AG08395 (cell line): ENCODE data around the gene DPH5.

Experiments used
- DNase-seq: peaks from one replicate; pipeline ENCODE4 v3.0.0; 2012; ENCODE audit warnings: mixed read lengths, low spot score

DPH5 gene

DNA sequence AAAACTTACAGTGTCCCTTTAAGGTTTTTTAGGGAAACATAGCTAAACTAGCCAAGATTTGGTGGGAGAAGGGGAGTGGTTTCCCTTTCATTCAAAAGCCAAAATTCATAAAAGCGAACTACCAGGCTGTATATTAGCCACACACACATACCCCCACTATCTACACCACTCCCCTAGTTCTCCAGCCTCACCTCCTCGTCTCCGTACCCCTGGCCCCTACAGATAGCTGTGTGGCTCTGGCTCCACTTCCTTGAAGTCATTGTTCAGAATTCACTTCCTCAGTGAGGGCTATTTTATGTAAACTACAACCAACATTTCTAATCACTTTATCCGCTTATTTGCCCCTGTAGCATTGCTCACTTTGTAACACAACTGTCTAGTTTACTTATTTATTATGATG, 5.3 kb upstream of the DPH5 start:
- DNase-seq: no peak

DNA sequence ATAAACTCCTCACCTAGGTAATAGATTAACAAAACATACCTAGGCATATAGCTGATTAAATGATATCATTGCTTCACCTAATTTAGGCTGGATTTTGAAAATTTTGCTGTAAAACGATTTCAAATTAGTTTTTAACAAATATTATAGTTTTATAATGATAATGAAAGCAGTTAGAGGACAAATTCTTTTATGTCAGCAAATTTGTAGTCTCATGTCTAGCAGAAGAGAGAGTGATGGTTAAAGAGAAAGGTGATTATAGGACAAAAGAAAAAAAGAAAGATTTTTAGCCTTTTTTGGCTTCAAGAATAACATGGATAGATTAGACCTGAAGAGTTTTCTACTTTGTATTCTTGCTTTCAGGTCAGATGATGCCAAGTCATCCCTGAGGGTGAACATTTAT, 3.6 kb upstream of the DPH5 start:
- no peak for DNase-seq

DNA sequence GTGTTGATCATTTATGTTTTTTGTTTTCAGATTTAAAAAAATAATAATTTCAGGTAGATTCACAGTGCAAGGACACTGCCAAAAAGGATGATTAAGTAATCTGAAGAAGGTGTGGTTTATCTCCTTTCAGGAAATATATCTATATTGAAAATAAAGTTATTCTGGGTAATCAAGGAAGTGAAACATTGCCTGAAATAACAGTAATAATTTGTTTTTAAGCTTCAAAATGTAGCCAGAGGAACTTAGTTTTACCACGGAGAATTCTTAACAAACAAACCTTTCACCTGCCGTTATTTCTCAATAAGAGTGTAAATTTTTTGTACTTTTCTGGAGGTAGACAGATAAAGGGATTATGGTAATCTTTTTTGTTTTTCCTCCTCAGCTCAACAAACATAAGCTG, 2.9 kb upstream of the DPH5 start:
- DNase-seq: no peak

DNA sequence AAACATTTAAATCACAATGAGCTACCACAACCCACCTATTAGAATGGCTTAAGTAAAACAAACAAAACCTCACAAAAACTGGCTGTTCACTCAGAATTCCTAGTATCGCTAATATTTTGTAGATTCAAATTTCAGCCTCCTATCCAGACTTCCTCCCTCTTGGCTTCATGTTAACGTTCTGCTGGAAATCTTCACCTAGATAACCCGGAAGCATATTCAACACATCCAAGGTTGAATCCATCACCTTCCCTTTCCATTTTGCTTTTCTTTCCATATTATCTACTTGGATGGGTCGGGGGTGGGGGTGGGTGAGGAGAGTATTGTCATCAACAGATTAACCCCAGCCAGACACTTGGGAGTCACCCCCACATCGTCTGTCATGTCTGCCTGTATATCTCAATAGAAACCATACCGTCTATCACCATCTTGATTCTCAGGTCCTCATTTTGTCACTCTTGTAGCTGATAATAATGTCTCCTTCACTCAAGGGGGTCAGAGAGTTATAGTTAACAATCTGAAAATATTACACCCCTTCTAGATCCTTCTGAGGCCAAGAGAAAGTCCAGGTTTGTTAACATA, 1.7 kb upstream of the DPH5 start:
- no peak for DNase-seq

DNA sequence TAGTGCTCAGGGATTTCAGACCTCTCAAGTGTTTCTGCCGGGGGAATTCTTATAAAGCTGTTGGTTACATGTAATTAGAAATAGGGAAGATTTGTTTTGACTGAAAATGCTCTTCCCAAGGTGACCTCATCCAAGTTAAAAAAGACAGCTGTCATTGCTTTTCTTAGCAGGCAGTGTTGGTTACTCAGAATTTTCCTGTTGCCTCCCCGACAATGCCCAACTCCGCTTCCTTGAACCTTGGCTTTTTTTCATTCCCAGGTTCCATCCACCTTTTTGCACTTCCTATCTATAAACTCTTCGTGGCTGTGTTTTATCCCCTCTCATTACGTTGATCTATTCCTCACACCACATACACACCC, 825 bp upstream of the DPH5 start:
- DNase-seq: no peak

DNA sequence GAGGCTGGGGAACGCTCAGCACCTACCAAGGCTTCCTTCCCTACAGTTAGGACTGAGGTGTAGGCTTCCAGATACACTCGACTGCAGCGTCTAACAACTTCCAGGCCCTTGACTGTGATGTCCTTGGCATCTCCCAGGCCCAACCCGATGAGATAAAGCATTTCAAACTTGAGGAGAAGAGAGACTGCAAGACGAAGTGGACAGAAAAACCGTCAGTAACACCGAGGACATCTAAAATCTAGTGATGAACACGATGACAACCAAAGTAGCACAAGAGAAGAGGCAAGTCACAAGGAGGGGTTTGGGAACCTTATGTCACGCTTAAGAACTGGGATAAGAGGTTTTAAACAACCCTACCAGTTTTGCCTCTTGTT, 314 bp downstream of the DPH5 start:
- DNase-seq: peak; percentile 14

DNA sequence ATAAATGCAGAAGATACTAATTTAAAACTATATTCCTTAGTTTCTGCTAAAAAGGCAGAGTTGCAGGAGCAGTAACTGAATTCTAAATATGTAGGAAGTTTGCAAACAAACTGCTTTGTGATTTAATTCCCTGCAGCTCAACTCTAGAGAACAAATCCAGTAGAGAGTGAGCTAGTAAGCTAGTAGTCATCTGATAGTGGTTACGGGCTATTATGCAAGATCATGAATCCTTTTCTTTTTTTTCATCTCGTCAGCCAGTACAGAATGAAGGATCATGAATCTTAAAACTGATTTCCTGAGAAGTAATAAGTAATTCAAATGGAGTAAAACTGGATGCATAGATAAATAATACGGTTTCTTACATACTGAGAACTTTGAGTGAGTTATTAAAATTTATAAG, 3.3 kb downstream of the DPH5 start:
- peak; percentile 59 for DNase-seq

DNA sequence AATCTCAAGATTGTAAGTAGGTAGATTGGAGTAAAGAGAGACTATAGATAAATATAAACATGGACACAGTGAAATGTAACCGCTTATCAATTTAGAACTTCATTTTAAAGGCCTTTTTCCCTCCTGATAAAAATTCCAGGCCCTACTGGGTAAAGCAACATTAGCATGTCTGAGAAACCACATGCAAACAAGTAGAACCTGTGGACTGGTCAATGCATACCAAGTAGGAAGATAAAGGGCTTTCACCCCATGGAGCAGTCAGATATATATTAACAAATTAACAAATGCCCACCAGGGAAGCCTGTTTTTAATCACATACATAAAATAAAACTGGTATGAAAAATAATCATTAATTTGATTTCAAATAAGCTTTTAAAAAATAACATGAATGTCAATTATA, 8.1 kb downstream of the DPH5 start:
- DNase-seq: no peak

DNA sequence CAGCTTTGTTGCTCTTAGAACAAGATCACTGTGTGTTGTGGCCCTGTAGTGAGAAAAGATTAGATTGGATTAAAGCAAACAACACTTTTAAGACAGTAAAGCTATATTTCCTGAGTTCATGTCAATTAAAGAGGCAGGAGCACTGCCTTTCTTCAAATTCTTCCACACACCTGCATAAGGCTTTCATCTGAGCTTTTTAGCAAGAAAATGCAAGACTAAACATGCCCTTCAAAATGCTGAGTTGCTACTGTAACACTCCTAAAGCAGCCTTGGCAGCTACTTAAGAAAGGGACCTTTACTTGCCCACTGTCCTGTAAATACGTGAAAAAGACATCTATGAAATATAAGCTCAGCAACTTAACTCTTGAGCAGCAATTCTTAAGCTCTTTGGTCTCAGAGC, 11.8 kb downstream of the DPH5 start:
- DNase-seq: no peak

DNA sequence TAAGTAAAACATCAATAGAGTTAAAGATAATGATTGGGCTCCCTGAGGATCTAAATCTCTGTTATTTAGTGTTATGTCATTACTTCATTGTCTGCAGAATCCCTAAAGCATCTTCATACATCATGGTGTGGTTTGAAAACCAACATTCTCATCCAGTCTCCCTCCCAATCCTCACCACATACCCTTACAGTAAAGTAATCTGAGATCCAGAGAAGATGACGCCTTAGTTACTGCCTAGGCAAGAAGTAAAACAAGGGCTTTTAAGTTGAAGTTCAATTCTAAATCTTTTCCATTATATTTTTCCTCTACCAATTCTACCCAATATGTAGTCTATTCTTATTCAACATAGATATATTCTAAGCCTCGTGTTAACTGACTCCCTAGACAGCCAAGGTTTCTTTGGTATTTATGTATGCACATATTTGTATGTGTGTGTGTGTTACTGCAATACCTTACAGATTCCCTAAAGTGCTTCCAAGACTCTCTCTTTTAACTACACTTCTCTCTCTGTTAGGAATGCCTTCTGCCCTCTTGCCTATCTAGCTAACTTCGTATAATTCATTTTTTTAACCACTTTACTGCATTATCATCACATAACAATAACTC, 17.3 kb downstream of the DPH5 start:
- no peak for DNase-seq

DNA sequence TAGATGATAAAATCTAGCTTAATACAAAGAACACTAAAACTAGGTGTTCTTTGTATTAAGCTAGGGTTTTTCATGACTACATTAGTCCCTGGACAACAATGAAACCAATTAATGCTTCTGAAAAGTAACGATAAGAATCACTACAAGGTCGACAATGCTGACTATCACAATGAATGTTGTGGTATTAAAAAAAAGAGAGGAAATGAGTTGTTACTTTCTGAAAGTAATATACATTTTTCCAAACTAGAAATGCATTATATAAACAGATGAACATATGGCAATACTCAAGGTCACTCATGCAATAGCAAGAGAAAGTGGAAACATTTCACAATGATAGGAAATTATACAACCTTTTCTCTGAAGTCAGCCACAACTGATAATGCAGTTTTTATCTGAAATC, 19.0 kb downstream of the DPH5 start:
- no peak for DNase-seq

DNA sequence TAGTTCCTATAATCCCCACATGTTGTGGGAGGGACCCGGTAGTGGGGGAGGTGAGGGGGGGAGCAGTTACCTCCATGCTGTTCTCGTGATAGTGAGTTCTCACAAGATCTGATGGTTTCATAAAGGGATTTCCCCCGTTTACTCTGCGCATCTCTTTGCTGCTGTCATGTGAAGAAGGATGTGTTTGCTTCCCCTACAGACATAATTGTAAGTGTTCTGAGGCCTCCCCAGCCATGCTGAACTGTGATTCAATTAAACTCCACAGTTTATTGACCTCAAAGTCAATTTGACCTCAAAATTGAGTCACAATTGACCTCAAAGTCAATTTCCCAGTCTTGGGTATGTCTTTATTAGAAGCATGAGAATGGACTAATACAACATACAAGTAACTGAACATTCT, 19.7 kb downstream of the DPH5 start:
- DNase-seq: no peak

DNA sequence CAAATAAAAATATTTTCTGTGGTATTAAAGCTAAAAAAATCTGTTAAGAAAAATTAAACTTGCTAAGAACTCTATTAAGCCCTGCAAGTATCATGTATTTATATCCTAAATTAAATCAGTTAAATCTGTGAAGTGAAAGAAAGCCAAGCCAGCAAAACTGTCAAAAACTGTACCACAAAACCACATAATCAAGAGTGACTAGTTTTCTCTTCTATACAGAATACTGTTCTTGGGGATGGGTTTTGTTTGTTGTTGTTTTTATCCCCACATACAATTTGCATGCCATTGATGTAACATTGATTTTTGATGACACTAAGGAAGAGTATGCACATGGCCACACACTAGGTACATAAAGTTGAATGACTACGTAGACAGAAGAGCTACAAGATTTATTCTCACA, 20.4 kb downstream of the DPH5 start:
- no peak for DNase-seq

DNA sequence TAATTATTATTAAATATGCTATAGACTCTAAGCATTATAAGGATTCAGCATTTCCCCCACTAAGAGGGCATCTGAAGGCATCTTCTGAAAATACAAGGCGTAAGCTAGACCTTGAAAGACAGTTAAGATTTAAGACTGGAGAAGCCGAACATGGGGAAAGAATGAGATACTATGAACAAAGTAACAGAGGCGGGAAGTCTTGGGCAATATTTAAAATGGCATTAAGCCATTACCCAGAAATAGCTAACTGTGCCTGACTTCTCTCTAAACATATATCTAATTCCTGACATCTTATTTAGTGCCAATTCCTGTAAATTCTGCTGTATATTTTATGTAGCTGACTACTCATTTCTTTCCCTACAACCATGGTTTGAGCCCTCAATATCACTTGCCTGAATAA, 20.9 kb downstream of the DPH5 start:
- DNase-seq: no peak

DNA sequence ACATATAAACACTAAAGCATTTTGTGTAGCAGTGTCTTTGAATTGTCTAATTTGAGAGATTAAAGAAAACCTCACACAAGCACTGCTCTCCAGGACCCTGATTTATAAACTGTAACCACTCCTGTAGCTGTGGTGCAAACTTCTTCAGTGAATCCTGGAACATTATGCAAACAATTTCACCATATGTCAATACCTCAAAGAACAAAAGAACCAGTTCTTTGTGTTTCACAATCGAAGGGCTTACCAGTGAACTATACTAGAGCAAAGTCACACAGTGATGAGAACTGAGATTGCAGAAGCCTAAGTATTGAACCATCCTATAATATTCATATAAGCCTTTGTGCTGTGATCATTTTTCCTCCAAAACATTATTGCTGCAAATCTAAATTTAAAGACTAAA, 21.5 kb downstream of the DPH5 start:
- DNase-seq: no peak

DNA sequence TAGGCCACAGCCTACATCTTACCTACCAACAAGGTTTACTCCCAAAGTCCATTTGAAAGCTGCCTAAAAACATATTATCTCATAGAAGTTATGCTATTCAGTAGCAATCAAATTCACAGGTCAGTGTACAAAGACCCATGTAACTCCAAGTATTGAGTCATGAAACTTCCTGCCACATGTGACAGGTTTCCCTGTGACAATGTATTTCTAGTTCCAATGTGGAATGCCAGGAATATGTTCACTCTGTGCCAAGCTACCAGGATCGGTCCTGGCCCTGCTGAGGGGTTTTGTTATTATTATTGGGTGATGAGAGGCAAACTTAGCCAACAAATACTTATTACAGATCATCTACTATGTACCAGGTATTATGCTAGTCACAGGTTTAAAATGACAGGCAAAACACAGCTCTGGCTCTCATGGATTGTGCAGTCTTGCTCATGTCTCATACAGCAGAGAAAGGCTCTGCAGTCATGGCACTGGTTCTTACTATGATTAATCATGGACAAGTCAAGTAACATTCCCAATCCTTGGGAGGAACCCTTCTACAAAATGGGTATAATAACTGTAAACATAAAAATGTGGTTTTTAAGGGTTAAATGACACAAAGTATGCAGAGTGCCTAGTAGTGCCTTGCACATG, 22.5 kb downstream of the DPH5 start:
- no peak for DNase-seq

DNA sequence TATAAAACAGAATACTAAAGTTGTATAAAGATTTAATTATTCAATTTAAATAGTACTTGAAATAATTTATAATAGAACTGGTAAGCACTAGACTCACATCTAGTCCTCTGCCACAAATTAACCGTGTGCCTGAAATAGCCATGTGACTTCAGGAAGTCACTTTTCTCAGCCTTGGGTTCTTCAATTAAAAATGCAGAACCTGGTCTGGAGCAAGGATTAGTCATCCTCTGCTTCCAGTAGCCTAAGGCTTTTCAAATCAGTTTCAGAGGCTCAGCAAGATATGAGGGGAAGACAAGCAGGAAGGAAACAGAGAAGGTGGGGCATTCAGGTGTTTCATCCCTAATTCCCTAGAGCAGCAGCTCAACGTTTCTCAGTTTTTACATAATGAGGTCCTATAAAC, 23.0 kb downstream of the DPH5 start:
- DNase-seq: peak; percentile 15

DNA sequence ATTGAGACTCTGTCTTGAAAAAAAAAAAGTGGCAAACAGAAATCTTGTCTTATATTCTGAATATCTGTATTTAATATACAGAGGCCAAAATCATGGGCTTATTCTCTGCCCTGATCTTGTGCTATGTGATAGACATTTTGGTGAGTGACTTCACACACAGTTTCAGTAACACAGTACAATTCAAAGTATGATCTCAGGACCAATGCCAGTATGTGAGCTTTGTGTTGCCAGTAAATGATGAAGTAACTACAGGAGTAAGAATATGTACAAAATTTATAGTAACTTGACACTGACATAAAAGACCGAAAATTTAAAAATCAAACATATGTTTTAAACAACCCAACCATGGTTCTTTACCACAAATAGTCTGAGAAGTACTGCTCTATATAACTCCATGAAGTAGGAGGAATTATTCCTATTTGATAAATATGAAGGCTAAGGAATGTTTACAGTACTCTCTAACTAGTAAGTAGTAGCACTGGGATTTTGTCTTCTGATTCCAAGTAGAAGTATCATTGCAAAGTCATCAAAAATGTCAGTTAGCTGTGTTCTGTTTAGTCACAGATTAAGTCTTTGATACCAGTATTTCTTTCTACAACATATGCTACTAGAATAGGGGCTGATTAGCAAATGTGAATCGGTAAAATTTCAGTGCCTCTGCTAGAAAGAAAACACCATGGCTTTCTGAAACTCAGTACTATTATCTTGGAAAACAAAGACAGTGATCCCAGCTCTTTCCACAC, 25.3 kb downstream of the DPH5 start:
- no peak for DNase-seq

DNA sequence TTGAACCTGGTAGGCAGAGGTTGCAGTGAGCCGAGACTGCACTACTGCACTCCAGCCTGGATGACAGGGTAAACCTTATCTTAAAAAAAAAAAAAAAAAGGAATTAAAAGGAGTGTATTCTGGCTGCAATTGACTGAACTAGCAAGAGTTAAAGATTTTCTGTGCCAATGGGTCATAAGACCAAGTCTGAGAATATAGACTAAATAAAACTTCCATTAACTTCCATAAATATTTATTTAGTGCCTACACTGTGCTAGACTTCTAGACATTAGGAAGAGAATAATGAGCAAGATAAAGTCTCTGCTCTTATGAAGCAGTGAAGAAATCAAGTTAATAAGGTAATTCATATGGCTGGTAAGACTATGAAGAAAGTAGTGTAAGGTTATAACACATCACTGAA, 27.2 kb downstream of the DPH5 start:
- no peak for DNase-seq

DNA sequence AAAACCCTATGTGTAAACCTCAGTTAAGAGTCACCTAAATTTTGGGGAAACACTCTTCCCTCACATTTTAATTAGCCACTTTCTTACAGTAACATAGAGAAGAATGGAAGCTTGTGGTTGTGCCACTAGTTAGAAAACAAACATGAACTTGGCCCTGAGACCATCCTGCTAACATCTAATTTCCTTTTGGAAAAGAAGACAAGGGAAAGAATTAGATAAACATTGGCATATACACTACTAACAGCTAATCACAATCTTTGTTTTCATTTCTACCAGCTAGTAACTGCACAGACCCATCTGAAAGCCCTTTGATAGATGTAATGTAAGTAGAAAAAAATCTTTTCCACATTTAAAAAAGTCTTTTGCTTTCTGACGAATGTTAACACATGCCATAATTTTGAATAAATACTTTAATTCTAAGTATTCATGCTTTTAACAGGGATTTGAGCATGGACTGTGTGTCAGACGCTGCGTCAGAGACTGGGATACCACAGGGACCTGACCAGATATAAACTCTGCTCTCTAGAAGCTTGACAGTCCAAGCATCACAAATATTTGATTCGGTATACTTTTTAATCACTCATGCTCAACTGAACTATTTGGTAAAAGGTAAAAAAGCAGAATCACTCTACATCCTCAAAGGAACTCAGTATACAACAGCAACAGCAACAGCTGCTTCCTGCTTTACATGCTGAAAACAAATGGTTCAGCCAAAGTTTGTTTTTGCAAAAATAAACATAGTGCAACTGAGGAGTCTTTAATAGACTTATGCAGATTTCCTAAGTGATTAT, 30.2 kb downstream of the DPH5 start:
- DNase-seq: no peak

DNA sequence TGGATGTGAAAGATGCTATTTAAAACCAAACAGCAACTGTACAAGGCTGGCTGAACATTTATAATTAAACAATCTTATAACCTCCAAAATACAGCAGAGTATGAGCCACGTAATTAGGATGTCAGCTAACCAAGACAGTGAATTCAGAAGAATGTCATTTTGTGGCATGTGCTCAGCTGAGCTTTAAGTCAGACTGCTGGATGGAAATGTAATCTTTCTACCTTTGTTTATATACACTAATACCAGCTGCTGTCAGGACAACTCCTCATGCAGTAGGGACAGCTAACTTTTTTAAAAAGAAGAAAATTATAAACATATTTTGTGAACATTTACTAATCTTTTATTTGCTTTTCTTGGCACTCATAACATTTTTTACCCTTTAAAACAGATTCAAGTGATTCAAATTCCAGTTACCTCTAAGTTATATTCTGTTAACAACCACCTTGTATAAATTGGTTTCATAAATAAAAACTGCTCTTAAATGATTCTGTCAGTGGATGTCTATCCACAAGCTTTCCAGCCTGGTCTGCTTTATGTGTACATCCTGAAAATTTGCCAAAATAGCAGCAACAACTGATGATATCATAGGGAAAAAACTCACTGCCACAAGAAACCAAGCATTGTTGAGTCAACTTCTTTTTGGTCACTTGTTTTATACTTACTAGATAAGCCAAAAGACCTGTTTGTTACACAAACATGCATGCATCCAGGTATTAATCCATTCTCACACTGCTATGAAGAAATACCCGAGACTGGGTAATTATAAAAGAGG, 36.1 kb downstream of the DPH5 start:
- peak; percentile 79 for DNase-seq

DNA sequence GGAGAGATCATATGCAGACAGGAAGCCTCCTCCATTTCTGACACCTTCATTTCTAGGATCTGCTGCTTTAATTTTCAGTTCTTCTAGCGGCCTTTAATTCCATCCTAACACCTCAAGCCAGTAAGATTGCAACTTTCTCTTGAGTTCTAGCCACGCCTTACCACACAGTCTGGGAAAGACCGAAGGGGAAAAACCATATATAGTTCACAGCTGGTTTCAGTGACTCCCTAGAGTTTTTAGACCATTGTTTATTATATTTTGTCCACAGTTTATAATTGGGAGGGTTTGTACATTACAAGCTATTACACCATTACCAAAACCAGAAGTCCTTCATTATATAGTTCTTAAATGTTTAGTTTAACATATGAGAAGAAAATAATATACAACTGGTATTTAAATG, 37.5 kb downstream of the DPH5 start:
- DNase-seq: no peak
